MG63 (cell line): ENCODE measurements around the gene RAX. TPM values are rescaled to one million over a fixed set of nuclear protein-coding genes. Genes with fewer than 3 reads are reported as not detected.

Source experiments
- DNase-seq: peaks from one replicate; pipeline ENCODE4 v3.0.0-alpha.2; 2020
- H3K27me3 ChIP-seq: fragments of 250-450 bp; sonication (Bioruptor Pico); 2 replicates; pipeline ENCODE4 v1.5.1; 2020; ENCODE audit warnings: mild to moderate bottlenecking, moderate library complexity
- H3K36me3 ChIP-seq: fragments of 250-450 bp; sonication (Bioruptor Pico); 2 replicates; pipeline ENCODE4 v1.5.1; 2020; ENCODE audit warnings: mild to moderate bottlenecking, moderate library complexity
- H3K4me3 ChIP-seq: fragments of 250-450 bp; sonication (Bioruptor Pico); 2 replicates; pipeline ENCODE4 v1.5.1; 2020; ENCODE audit warnings: mild to moderate bottlenecking, moderate library complexity
- H3K9me3 ChIP-seq: fragments of 250-450 bp; sonication (Bioruptor Pico); 2 replicates; pipeline ENCODE4 v1.5.1; 2020; ENCODE audit warnings: mild to moderate bottlenecking, moderate library complexity
- total RNA-seq: library from RNA; depleted of rRNA; stranded (reverse); fragments of >200 nt; shearing (Covaris generic); gene quantifications from 2 replicates; pipeline ENCODE4 v1.2.3, GENCODE V29; 2014; ENCODE audit warnings: low replicate concordance; rRNA removed

RAX gene
- total RNA-seq, 1 experiment from 2014 or later: not detected

DNA sequence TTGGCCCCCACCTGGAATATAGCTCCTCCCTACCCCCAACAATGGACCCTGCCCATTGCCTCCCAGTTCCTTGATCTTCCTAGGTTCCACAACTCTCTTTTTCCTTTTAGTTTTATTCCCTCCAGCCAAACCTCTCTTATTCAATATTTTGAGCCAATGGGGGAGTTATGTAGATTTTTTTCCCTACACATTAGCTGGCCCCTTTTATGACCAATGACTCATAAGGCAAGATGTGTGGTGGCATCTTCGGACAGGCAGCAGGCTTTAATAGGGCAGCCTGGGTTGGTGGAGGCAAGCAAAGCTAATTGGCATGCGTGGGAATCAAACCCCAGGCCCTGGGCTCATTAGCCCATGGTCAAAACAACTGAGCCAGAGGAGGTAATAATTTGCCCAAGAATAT is 44.1 kb downstream of the RAX start:
- Histone ChIP-seq H3K27me3 (peaks cover 20% of the 10 kb centered on the region), H3K4me3 (no peak overlapping the region), H3K9me3 (no peaks in the 10 kb centered on the region), H3K36me3 (no peaks in the 10 kb centered on the region)
- no peak for DNase-seq

GRCh38 chr18:59228351-59228750 is 44.9 kb downstream of the RAX start:
- Histone ChIP-seq H3K27me3 (peaks cover 29% of the 10 kb centered on the region), H3K36me3 (no peaks in the 10 kb centered on the region), H3K4me3 (no peak overlapping the region), H3K9me3 (no peaks in the 10 kb centered on the region)
- DNase-seq: no peak

DNA sequence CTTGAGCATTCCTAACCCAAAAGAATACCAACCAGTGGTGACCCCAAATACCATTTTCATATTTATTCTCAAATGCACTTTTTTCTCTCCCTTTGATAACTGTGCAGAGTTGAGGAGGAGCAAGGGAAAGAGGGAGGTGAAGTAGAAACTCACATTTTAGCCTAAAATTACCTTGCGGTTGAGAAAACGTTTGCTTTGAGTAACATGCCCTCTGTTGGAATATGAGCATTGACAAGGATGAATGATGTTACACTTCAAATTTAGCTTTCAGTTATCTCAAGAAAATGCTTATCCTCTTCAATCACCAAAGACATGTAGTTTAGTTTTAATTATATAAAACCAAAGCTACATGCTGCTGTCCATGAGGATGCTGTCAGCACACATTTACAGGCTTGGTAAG is 50.9 kb downstream of the RAX start:
- no peak overlapping the region for H3K4me3 ChIP-seq
- H3K27me3 ChIP-seq: peaks cover 67% of the 10 kb centered on the region
- no peaks in the 10 kb centered on the region for H3K36me3 ChIP-seq
- no peaks in the 10 kb centered on the region for H3K9me3 ChIP-seq
- no peak for DNase-seq

- DNase-seq: no peak
- Histone ChIP-seq H3K36me3 (no peaks in the 10 kb centered on the region), H3K4me3 (no peak overlapping the region), H3K9me3 (no peaks in the 10 kb centered on the region), H3K27me3 (peaks cover 64% of the 10 kb centered on the region)
Measured at GRCh38 chr18:59220784-59221765, 52.2 kb downstream of the RAX start.

GRCh38 chr18:59220164-59220783 is 53.0 kb downstream of the RAX start:
- Histone ChIP-seq H3K27me3 (peaks cover 63% of the 10 kb centered on the region), H3K36me3 (no peaks in the 10 kb centered on the region), H3K9me3 (no peaks in the 10 kb centered on the region), H3K4me3 (no peak overlapping the region)
- DNase-seq: peak; percentile 8

DNA sequence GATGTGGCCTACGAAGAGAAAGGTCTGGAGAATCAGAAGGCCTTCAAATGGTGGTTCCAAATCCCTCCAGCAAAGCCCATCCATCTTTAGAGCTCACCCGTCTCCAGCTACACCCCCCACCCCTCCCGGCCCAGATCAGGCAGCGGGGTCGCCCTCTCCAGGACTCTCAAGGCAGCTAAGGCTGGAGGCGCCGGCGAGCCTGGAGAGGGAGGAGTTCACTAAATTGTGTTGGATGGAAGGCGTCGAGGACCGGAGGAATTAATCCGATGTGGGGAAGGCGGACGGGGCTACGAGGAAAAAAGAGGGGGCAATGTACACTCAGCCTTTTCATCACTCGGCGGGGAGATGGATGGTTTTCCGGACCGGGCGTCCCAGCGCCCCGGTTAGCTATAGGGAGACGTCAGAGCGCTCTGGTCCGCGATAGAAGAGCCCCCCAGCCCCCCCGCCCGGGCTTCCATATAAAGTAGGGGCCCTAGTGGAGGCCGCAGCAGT is 53.5 kb downstream of the RAX start, which contains the start of gene GRP:
TSS of gene GRP (plus strand) at position 487 of the 492 bp plus-strand sequence. CDS start 108 bp downstream, outside the sequence.
- no peaks in the 10 kb centered on the region for H3K36me3 ChIP-seq
- peaks cover 58% of the 10 kb centered on the region for H3K27me3 ChIP-seq
- DNase-seq: no peak
- no peak within 1 kb of the TSS for H3K4me3 ChIP-seq
- H3K9me3 ChIP-seq: no peaks in the 10 kb centered on the region

DNA sequence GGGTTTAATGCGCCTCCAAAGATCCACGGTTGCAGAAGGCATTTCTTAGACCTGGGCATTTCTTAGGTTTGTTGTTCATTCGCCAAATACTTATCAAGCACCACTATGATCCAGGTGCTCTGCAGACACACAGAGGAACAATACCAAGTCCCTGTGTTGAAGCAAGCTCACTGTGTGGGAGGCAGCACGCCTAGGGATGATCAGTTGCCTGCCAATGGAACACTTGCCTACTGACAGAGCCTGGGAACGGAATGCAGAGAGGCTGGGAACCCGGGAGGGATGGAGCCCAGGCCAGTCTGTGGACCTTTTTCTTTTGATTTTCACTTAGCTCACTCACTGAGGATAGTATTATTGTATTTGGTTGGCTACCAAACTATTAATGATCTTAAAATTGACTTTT is 55.2 kb downstream of the RAX start:
- Histone ChIP-seq H3K4me3 (no peak overlapping the region), H3K36me3 (no peaks in the 10 kb centered on the region), H3K27me3 (peaks cover 44% of the 10 kb centered on the region), H3K9me3 (no peaks in the 10 kb centered on the region)
- no peak for DNase-seq

Other genes starting within 250 kb of the RAX start
- 48.1 and 57.1 TPM in 2 replicates for gene SEC11C, start 133.6 kb downstream of the RAX start, total RNA-seq
- not detected in 2 replicates for gene GRP, start 53.3 kb downstream of the RAX start, total RNA-seq
- gene CPLX4, start 45.2 kb upstream of the RAX start, total RNA-seq: not detected in 2 replicates
- gene LMAN1, start 85.8 kb upstream of the RAX start, total RNA-seq: 79.1 and 127 TPM in 2 replicates